K562 (cell line): ENCODE measurements around the gene LDLRAD1. TPM values are rescaled to one million over a fixed set of nuclear protein-coding genes. Genes with fewer than 3 reads are reported as not detected.

Experiments used
- ATAC-seq: fragments of 200-7000 bp; cut with Tn5 transposase; 3 replicates; pipeline ENCODE4 v1.9.1; 2020; ENCODE audit warnings: moderate library complexity
- BruUV-seq: library from RNA; stranded (reverse); fragments of 400-500 nt; replicated peaks from 2 replicates; lab custom pipeline; 2021; lab: Mats Ljungman, UMichigan
- CTCF ChIA-PET: fragments of 300-600 bp; formaldehyde crosslinking; extraction: SDS; loops from one replicate; lab custom pipeline; 2021; ENCODE audit warnings: low intra/inter-chr PET ratio; lab: Yijun Ruan, JAX
- POLR2A ChIA-PET: fragments of 300-600, 350-650 bp; sonication (Branson Sonifier 250); formaldehyde crosslinking; extraction: SDS; loops from one replicate; lab custom pipeline; 2021; ENCODE audit warnings: antibody characterized with exemption, inconsistent platforms; lab: Yijun Ruan, JAX
- DNase-seq, 4 experiments: peaks; one replicate each; pipeline versions ENCODE4 v3.0.0 to v3.0.0-alpha.2; 2011 to 2018; ENCODE audit warnings: low spot score in 3 of 4, mixed read lengths in 3 of 4; ENCODE audit errors: extremely low read depth in 1 of 4
- FAIRE-seq: peaks from 2 replicates; lab custom pipeline; 2011; peaks lifted over from hg19 to GRCh38; lab: Jason Lieb, UNC
- H2AFZ ChIP-seq: 2 replicates; pipeline ENCODE4 v1.6.0; 2011; ENCODE audit warnings: low read depth, low read length, control low read depth, inconsistent platforms
- H3K27ac ChIP-seq: fragments of 200-600 bp; 3 replicates; pipeline ENCODE4 v1.8.0; 2011; ENCODE audit warnings: low read depth, mild to moderate bottlenecking, control low read depth, inconsistent platforms, low read length, moderate library complexity, mixed read lengths; ENCODE audit errors: extremely low read depth
- H3K27me3 ChIP-seq, 2 experiments: fragments of 300-600 bp in 1 of 2; 2 replicates in 1 of 2; 3 replicates in 1 of 2; pipeline versions ENCODE4 v1.6.0 to v1.8.0; 2011; ENCODE audit warnings: inconsistent platforms in 2 of 2, low read length in 2 of 2, mild to moderate bottlenecking in 1 of 2, mixed read lengths in 1 of 2, moderate library complexity in 1 of 2; ENCODE audit not compliant: control insufficient read depth in 2 of 2, insufficient read depth in 2 of 2
- H3K36me3 ChIP-seq: fragments of 300-600 bp; 3 replicates; pipeline ENCODE4 v1.8.0; 2011; ENCODE audit warnings: mild to moderate bottlenecking, low read length, inconsistent platforms; ENCODE audit not compliant: control insufficient read depth, insufficient read depth
- H3K4me1 ChIP-seq, 2 experiments: fragments of 200-600 bp in 1 of 2; replicated peaks in 1 of 2; 2 replicates in 1 of 2; 3 replicates in 1 of 2; pipeline versions ENCODE4 v1.5.1 to v1.8.0; 2011; ENCODE audit warnings: inconsistent platforms in 2 of 2, low read length in 2 of 2, mild to moderate bottlenecking in 1 of 2, mixed read lengths in 1 of 2, moderate library complexity in 1 of 2; ENCODE audit not compliant: control insufficient read depth in 2 of 2, insufficient read depth in 2 of 2
- H3K4me2 ChIP-seq: 2 replicates; pipeline ENCODE4 v1.6.1; 2011; ENCODE audit warnings: low read length, control low read depth, inconsistent platforms, mixed read lengths; ENCODE audit not compliant: insufficient read depth
- H3K4me3 ChIP-seq: fragments of 200-600 bp; sonication (generic), shearing (Covaris generic); 2 replicates; pipeline ENCODE4 v1.5.1; 2016; ENCODE audit warnings: control low read depth, inconsistent platforms
- H3K79me2 ChIP-seq: fragments of 200-600 bp; 3 replicates; pipeline ENCODE4 v1.8.0; 2011; ENCODE audit warnings: low read length, inconsistent platforms; ENCODE audit not compliant: control insufficient read depth, insufficient read depth
- H3K9ac ChIP-seq, 2 experiments: 2 replicates each; pipeline versions ENCODE4 v1.6.0 to v1.6.1; 2011; ENCODE audit warnings: low read depth in 2 of 2, low read length in 2 of 2, control low read depth in 1 of 2, inconsistent platforms in 1 of 2, mild to moderate bottlenecking in 1 of 2, mixed read lengths in 1 of 2; ENCODE audit not compliant: insufficient read depth in 1 of 2
- H3K9me1 ChIP-seq: one replicate; pipeline ENCODE4 v1.6.0; 2011; ENCODE audit warnings: inconsistent platforms, mild to moderate bottlenecking, low read length, moderate library complexity; ENCODE audit not compliant: control insufficient read depth, insufficient read depth
- H3K9me3 ChIP-seq: replicated peaks from 2 replicates; pipeline ENCODE4 v1.5.1; 2011; ENCODE audit warnings: low read depth, low read length, inconsistent platforms; ENCODE audit not compliant: control insufficient read depth, insufficient read depth
- H4K20me1 ChIP-seq: replicated peaks from 2 replicates; pipeline ENCODE4 v1.6.1; 2011; ENCODE audit warnings: low read length, inconsistent platforms, mixed read lengths; ENCODE audit not compliant: control insufficient read depth, insufficient read depth
- CGGBP1 ChIP-seq: fragments of 250-450 bp; sonication (Bioruptor Pico); IDR thresholded peaks from 2 replicates; pipeline ENCODE4 v1.9.0; 2021; ENCODE audit warnings: mild to moderate bottlenecking
- ILK ChIP-seq: fragments of 450-650 bp; IDR thresholded peaks from 2 replicates; pipeline ENCODE4 v1.6.1; 2016; ENCODE audit warnings: missing genetic modification characterization, low read depth, mild to moderate bottlenecking, missing compliant biosample characterization, moderate library complexity, borderline replicate concordance
- KLF1 ChIP-seq: fragments of 450-650 bp; IDR thresholded peaks from 2 replicates; pipeline ENCODE4 v1.6.1; 2016; ENCODE audit warnings: missing genetic modification characterization, missing compliant biosample characterization
- KLF13 ChIP-seq: fragments of 450-650 bp; IDR thresholded peaks from 2 replicates; pipeline ENCODE4 v1.6.1; 2016; ENCODE audit warnings: missing genetic modification characterization, low read depth, mild to moderate bottlenecking, missing compliant biosample characterization, moderate library complexity, borderline replicate concordance
- POLR2B ChIP-seq: fragments of 450-650 bp; IDR thresholded peaks from 2 replicates; pipeline ENCODE4 v1.6.1; 2018; ENCODE audit warnings: low read depth; ENCODE audit not compliant: partially characterized antibody
- WGBS: fragments of 100-300 bp; shearing (Covaris generic); methylation state at CpG from one replicate; pipeline ENCODE4 v1.1.6; 2016; ENCODE audit warnings: low coverage, mixed read lengths; ENCODE audit not compliant: insufficient coverage; ENCODE audit errors: missing lambda C conversion rate; 5-methylcytosine and 5-hydroxymethylcytosine counted together
- in situ Hi-C: fragments of 300-500 bp; cut with MboI; formaldehyde crosslinking; loops from 4 replicates; pipeline ENCODE4 v1.15.0; 2018; ENCODE audit warnings: inconsistent platforms, mixed read lengths
- intact Hi-C: fragments of 100-400 bp; cut with micrococcal nuclease; formaldehyde crosslinking; loops from 2 replicates; pipeline ENCODE4 v1.14.2; 2022
- polyA plus RNA-seq, 8 experiments: library from polyadenylated mRNA; depleted of rRNA in 4 of 8; stranded (reverse) in 5 of 8; unstranded in 3 of 8; fragments of >200 nt; fragmentation: Nextera tagmentation in 2 of 8; fragmentation: Illumina TruSeq in 1 of 8; extraction: Ambion mirVana in 2 of 8; extraction: Trizol in 1 of 8; gene quantifications; 2 replicates each; pipeline versions ENCODE4 v1.2.1 to v1.2.3, GENCODE V29; 2011 to 2014; ENCODE audit warnings: inconsistent platforms in 1 of 8, missing spikeins in 1 of 8
- total RNA-seq, 7 experiments: library from RNA; depleted of rRNA in 6 of 7; stranded (reverse); fragments of >200 nt in 6 of 7; fragmentation: Illumina TruSeq in 2 of 7; extraction: Trizol in 2 of 7; gene quantifications; 2 replicates each; pipeline versions ENCODE4 v1.2.1 to v1.2.3, GENCODE V29; 2011 to 2021; ENCODE audit warnings: low replicate concordance in 1 of 7

The LDLRAD1 gene
- total and polyA plus RNA-seq, 9 of the 15 experiments (the other 6 are each of a cell fraction or from before 2014, with no cell fraction given), result not detected

- no peak for TF ChIP-seq CGGBP1
- TF ChIP-seq, all 486 proteins: peak for 0
Measured at GRCh38 chr1:53968125-53968513, 49.9 kb downstream of the LDLRAD1 start (continued).

GRCh38 chr1:53967409-53968124 is 50.4 kb downstream of the LDLRAD1 start:
- Histone ChIP-seq H3K9ac (no peak overlapping the region; a peak in 1 of 4 replicates), H3K4me1 (peaks cover 0 to 7% of the 10 kb centered on the region in 2 experiments; a peak in 2 of 5 replicates), H4K20me1 (no peaks in the 10 kb centered on the region; the same call in 1 of the 2 replicates), H3K9me3 (no peaks in the 10 kb centered on the region), H3K4me3 (no peak overlapping the region), H3K9me1 (no peaks in the 10 kb centered on the region), H2AFZ (no peak overlapping the region), H3K4me2 (no peak overlapping the region), H3K79me2 (no peaks in the 10 kb centered on the region), H3K36me3 (peaks cover 67% of the 10 kb centered on the region), H3K27ac (no peak overlapping the region), H3K27me3 (no peaks in the 10 kb centered on the region)
- ChIA-PET POLR2A (no interaction called here), CTCF (no interaction called here)
- no peak for TF ChIP-seq ILK (tag)
- TF ChIP-seq KLF1, result no peak
- no peak for TF ChIP-seq POLR2B
- no peak for TF ChIP-seq KLF13 (tag)
- in situ Hi-C loops, result no loop called here
- ATAC-seq, result no peak; the same call in 2 of the 3 replicates
- 70% methylated on average over 7 of the region's 7 CpGs for WGBS
- BruUV-seq, result TSS peak; percentile 22
- FAIRE-seq, result no peak
- no peak for DNase-seq
- intact Hi-C loops, result no loop called here
